Glutamatergic neuron (in vitro differentiated cells): ENCODE results near the gene HIP1R. TPM values are rescaled to one million over a fixed set of nuclear protein-coding genes. Genes with fewer than 3 reads are reported as not detected.

Experiments
- DNase-seq: peaks from one replicate; pipeline ENCODE4 v3.0.0; 2022
- H3K27ac Mint-ChIP-seq: one replicate; pipeline ENCODE4 v1.8.0; 2020; ENCODE audit warnings: mild to moderate bottlenecking, mixed read lengths, inconsistent platforms; ENCODE audit not compliant: unreplicated experiment
- H3K27me3 Mint-ChIP-seq: one replicate; pipeline ENCODE4 v1.8.0; 2020; ENCODE audit warnings: mild to moderate bottlenecking, moderate library complexity, mixed read lengths, inconsistent platforms; ENCODE audit not compliant: unreplicated experiment
- H3K36me3 Mint-ChIP-seq: one replicate; pipeline ENCODE4 v1.8.0; 2020; ENCODE audit warnings: mild to moderate bottlenecking, mixed read lengths, inconsistent platforms; ENCODE audit not compliant: unreplicated experiment
- H3K4me1 Mint-ChIP-seq: one replicate; pipeline ENCODE4 v1.8.0; 2020; ENCODE audit warnings: mild to moderate bottlenecking, low read depth, mixed read lengths, inconsistent platforms; ENCODE audit not compliant: unreplicated experiment
- H3K4me3 Mint-ChIP-seq: one replicate; pipeline ENCODE4 v1.8.0; 2020; ENCODE audit warnings: mild to moderate bottlenecking, mixed read lengths, inconsistent platforms; ENCODE audit not compliant: unreplicated experiment
- H3K9me3 Mint-ChIP-seq: one replicate; pipeline ENCODE4 v1.8.0; 2020; ENCODE audit warnings: mild to moderate bottlenecking, moderate library complexity, mixed read lengths, inconsistent platforms; ENCODE audit not compliant: unreplicated experiment
- total RNA-seq: library from RNA; stranded (reverse); fragmentation: NEBNext Ultra II Directional; extraction: Animal tissue kit (Norgen Biotek cat#: 25700); gene quantifications from one replicate; pipeline ENCODE4 v1.2.1, GENCODE V29; 2021; ENCODE audit not compliant: unreplicated experiment
- TF ChIP-seq, protein P1 (sequence below): fragments of 200-600 bp; sonication (generic); IDR thresholded peaks from one replicate; pipeline ENCODE4 v1.5.0; 2021; ENCODE audit not compliant: partially characterized antibody, unreplicated experiment

The HIP1R gene
- total RNA-seq, 1 donor from 2014 or later = 19.3 TPM

GRCh38 chr12:122855928-122856831 is 20.9 kb downstream of the HIP1R start:
- TF ChIP-seq, protein P1, sequence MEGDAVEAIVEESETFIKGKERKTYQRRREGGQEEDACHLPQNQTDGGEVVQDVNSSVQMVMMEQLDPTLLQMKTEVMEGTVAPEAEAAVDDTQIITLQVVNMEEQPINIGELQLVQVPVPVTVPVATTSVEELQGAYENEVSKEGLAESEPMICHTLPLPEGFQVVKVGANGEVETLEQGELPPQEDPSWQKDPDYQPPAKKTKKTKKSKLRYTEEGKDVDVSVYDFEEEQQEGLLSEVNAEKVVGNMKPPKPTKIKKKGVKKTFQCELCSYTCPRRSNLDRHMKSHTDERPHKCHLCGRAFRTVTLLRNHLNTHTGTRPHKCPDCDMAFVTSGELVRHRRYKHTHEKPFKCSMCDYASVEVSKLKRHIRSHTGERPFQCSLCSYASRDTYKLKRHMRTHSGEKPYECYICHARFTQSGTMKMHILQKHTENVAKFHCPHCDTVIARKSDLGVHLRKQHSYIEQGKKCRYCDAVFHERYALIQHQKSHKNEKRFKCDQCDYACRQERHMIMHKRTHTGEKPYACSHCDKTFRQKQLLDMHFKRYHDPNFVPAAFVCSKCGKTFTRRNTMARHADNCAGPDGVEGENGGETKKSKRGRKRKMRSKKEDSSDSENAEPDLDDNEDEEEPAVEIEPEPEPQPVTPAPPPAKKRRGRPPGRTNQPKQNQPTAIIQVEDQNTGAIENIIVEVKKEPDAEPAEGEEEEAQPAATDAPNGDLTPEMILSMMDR = no peak
- no peak overlapping the region for H3K27ac Mint-ChIP-seq
- peaks cover 6% of the 10 kb centered on the region for H3K27me3 Mint-ChIP-seq
- DNase-seq = no peak
- H3K36me3 Mint-ChIP-seq = no peaks in the 10 kb centered on the region
- H3K4me3 Mint-ChIP-seq = no peak overlapping the region
- peaks cover 2% of the 10 kb centered on the region for H3K4me1 Mint-ChIP-seq
- peaks cover 3% of the 10 kb centered on the region for H3K9me3 Mint-ChIP-seq

GRCh38 chr12:122856999-122857671 is 21.9 kb downstream of the HIP1R start:
- H3K36me3 Mint-ChIP-seq = no peaks in the 10 kb centered on the region
- no peak overlapping the region for H3K27ac Mint-ChIP-seq
- peaks cover 3% of the 10 kb centered on the region for H3K9me3 Mint-ChIP-seq
- H3K27me3 Mint-ChIP-seq = peaks cover 6% of the 10 kb centered on the region
- no peak overlapping the region for H3K4me3 Mint-ChIP-seq
- TF ChIP-seq, protein P1 = no peak
- no peak for DNase-seq
- H3K4me1 Mint-ChIP-seq = peaks cover 2% of the 10 kb centered on the region

- peaks cover 3% of the 10 kb centered on the region for H3K9me3 Mint-ChIP-seq
- no peak overlapping the region for H3K4me3 Mint-ChIP-seq
- H3K36me3 Mint-ChIP-seq = no peaks in the 10 kb centered on the region
- H3K27ac Mint-ChIP-seq = no peak overlapping the region
- TF ChIP-seq, protein P1 = no peak
- peaks cover 6% of the 10 kb centered on the region for H3K27me3 Mint-ChIP-seq
- H3K4me1 Mint-ChIP-seq = peaks cover 2% of the 10 kb centered on the region
- DNase-seq = no peak
These were observed 22.9 kb downstream of the HIP1R start for GRCh38 chr12:122858171-122858570.

DNA sequence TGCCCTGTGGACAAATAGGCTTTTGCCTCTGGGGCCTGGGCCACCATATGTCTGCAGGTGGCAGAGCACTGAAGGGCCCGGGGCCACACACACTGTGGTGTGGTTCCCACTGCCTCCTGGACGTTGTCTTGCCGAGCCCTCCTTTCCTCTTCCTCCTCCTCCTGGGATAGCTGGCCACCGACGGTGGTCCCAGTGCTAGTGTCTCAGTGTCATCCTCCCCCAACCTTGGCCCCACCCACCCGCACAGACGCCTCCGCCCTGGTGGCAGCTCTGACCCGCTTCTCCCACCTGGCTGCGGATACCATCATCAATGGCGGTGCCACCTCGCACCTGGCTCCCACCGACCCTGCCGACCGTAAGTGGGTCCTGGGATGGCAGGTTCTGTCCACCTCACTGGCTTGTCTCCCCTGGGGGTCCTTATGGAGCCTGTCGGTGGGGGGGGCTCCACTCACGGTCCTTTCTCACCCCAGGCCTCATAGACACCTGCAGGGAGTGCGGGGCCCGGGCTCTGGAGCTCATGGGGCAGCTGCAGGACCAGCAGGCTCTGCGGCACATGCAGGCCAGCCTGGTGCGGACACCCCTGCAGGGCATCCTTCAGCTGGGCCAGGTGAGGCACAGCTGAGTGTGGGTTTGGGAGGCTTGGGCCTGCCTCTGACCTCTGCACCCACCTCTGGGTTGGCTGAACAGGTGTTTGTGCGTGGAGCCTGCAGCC is 23.5 kb downstream of the HIP1R start:
- Mint-ChIP-seq H3K9me3 (peaks cover 3% of the 10 kb centered on the region), H3K36me3 (no peaks in the 10 kb centered on the region), H3K4me1 (peaks cover 2% of the 10 kb centered on the region), H3K27me3 (peaks cover 6% of the 10 kb centered on the region), H3K27ac (no peak overlapping the region), H3K4me3 (no peak overlapping the region)
- DNase-seq = no peak
- TF ChIP-seq, protein P1 = no peak
